Endothelial cell of umbilical vein (primary cell): ENCODE results near the gene ZNF628. TPM values are rescaled to one million over a fixed set of nuclear protein-coding genes. Genes with fewer than 3 reads are reported as not detected.

Experiments used
- BruUV-seq: library from RNA; stranded (reverse); fragments of 400-500 nt; replicated peaks from 2 replicates; lab custom pipeline; 2021; lab: Mats Ljungman, UMichigan
- CTCF ChIA-PET: fragments of 300-600, 350-600 bp; sonication (Branson Sonifier 250); formaldehyde crosslinking; loops from one replicate; lab custom pipeline; 2021; ENCODE audit warnings: antibody characterized with exemption, inconsistent platforms; lab: Charles Lee
- POLR2A ChIA-PET: fragments of 300-600, 350-600 bp; sonication (Branson Sonifier 250); formaldehyde crosslinking; loops from one replicate; lab custom pipeline; 2021; ENCODE audit warnings: antibody characterized with exemption, inconsistent platforms; lab: Charles Lee
- DNase-seq: peaks from one replicate; pipeline ENCODE4 v3.0.0-alpha.2; 2011; ENCODE audit warnings: low read depth, low spot score
- FAIRE-seq: peaks from 2 replicates; lab custom pipeline; 2011; peaks lifted over from hg19 to GRCh38; lab: Jason Lieb, UNC
- H2AFZ ChIP-seq: 2 replicates; pipeline ENCODE4 v1.6.0; 2012; ENCODE audit warnings: low read depth, low read length, control low read depth, inconsistent platforms
- H3K27ac ChIP-seq: 2 replicates; pipeline ENCODE4 v1.5.1; 2011; ENCODE audit warnings: low read depth, mild to moderate bottlenecking, control low read depth, low read length, moderate library complexity; ENCODE audit not compliant: insufficient read depth
- H3K27me3 ChIP-seq, 2 experiments: 2 replicates each; pipeline versions ENCODE4 v1.6.0 to v1.6.1; 2011; ENCODE audit warnings: low read length in 2 of 2, mixed read lengths in 1 of 2; ENCODE audit not compliant: control insufficient read depth in 2 of 2, insufficient read depth in 2 of 2
- H3K36me3 ChIP-seq, 2 experiments: 2 replicates in 1 of 2; 3 replicates in 1 of 2; pipeline ENCODE4 v1.5.1; 2011; ENCODE audit warnings: low read length in 2 of 2, mild to moderate bottlenecking in 1 of 2, moderate library complexity in 1 of 2; ENCODE audit not compliant: control insufficient read depth in 2 of 2, insufficient read depth in 2 of 2; ENCODE audit errors: extremely low read depth in 1 of 2
- H3K4me1 ChIP-seq: 3 replicates; pipeline ENCODE4 v1.5.1; 2011; ENCODE audit warnings: mild to moderate bottlenecking, low read length; ENCODE audit not compliant: control insufficient read depth, insufficient read depth; ENCODE audit errors: extremely low read depth
- H3K4me2 ChIP-seq: 2 replicates; pipeline ENCODE4 v1.6.1; 2011; ENCODE audit warnings: low read length, control low read depth, mixed read lengths; ENCODE audit not compliant: insufficient read depth
- H3K4me3 ChIP-seq, 3 experiments: fragments of 200-600 bp in 1 of 3; sonication (generic), shearing (Covaris generic) in 1 of 3; replicated peaks in 1 of 3; 2 replicates each; pipeline ENCODE4 v1.5.1; 2011 to 2016; ENCODE audit warnings: control low read depth in 3 of 3, low read length in 3 of 3, mild to moderate bottlenecking in 2 of 3, inconsistent platforms in 1 of 3, low read depth in 1 of 3, moderate library complexity in 1 of 3; ENCODE audit not compliant: insufficient read depth in 1 of 3
- H3K79me2 ChIP-seq: 2 replicates; pipeline ENCODE4 v1.6.0; 2012; ENCODE audit warnings: low read length, inconsistent platforms; ENCODE audit not compliant: control insufficient read depth, insufficient read depth
- H3K9ac ChIP-seq: replicated peaks from 2 replicates; pipeline ENCODE3; 2011; ENCODE audit warnings: low read length, control low read depth; ENCODE audit not compliant: insufficient read depth; ENCODE audit errors: extremely low read depth
- H3K9me1 ChIP-seq: replicated peaks from 3 replicates; pipeline ENCODE4 v1.6.0; 2011; ENCODE audit warnings: mild to moderate bottlenecking, low read length; ENCODE audit not compliant: control insufficient read depth, insufficient read depth; ENCODE audit errors: extremely low read depth
- H3K9me3 ChIP-seq: replicated peaks from 2 replicates; pipeline ENCODE4 v1.5.1; 2012; ENCODE audit warnings: low read length, inconsistent platforms; ENCODE audit not compliant: control insufficient read depth, insufficient read depth
- H4K20me1 ChIP-seq: replicated peaks from 2 replicates; pipeline ENCODE3; 2011; ENCODE audit warnings: mild to moderate bottlenecking, low read length; ENCODE audit not compliant: control insufficient read depth, insufficient read depth; ENCODE audit errors: extremely low read depth
- CTCF ChIP-seq, 2 donors: IDR thresholded peaks; 1 replicate in 1 of 2; 2 replicates in 1 of 2; pipeline ENCODE4 v1.5.1; 2011; ENCODE audit warnings: low read length in 2 of 2, mild to moderate bottlenecking in 2 of 2, moderate library complexity in 2 of 2, control low read depth in 1 of 2, inconsistent platforms in 1 of 2, low read depth in 1 of 2; ENCODE audit not compliant: insufficient read depth in 1 of 2; ENCODE audit errors: extremely low read depth in 1 of 2
- EZH2 ChIP-seq: IDR thresholded peaks from 2 replicates; pipeline ENCODE4 v1.6.1; 2012; ENCODE audit warnings: borderline replicate concordance, low read depth, mild to moderate bottlenecking, moderate library complexity, low read length, inconsistent platforms; ENCODE audit not compliant: severe bottlenecking
- FOS ChIP-seq: IDR thresholded peaks from 2 replicates; pipeline ENCODE4 v1.6.1; 2011; ENCODE audit warnings: mild to moderate bottlenecking, low read length, moderate library complexity, borderline replicate concordance; ENCODE audit not compliant: insufficient read depth
- GATA2 ChIP-seq: IDR thresholded peaks from 2 replicates; pipeline ENCODE4 v1.7.0; 2011; ENCODE audit warnings: low read depth, mild to moderate bottlenecking, moderate library complexity, mixed read lengths, low read length; ENCODE audit not compliant: insufficient read length, insufficient read depth
- JUN ChIP-seq: IDR thresholded peaks from 2 replicates; pipeline ENCODE4 v1.6.1; 2011; ENCODE audit warnings: borderline replicate concordance, low read depth; ENCODE audit not compliant: insufficient read length, insufficient read depth
- MAX ChIP-seq: IDR thresholded peaks from 2 replicates; pipeline ENCODE4 v1.6.1; 2011; ENCODE audit not compliant: insufficient read depth, insufficient read length
- MYC ChIP-seq: IDR thresholded peaks from one replicate; pipeline ENCODE4 v1.6.1; 2011; ENCODE audit warnings: mild to moderate bottlenecking, low read depth, low read length
- POLR2A ChIP-seq: IDR thresholded peaks from 2 replicates; pipeline ENCODE4 v1.6.1; 2012; ENCODE audit warnings: low read depth, mild to moderate bottlenecking, control low read depth, low read length
- POLR2AphosphoS5 ChIP-seq: IDR thresholded peaks from 2 replicates; pipeline ENCODE4 v1.6.1; 2012; ENCODE audit warnings: low read depth, mild to moderate bottlenecking, control low read depth, low read length, moderate library complexity; ENCODE audit not compliant: insufficient read depth
- dilution Hi-C: fragments of 300-500 bp; cut with MboI; formaldehyde crosslinking; loops from one replicate; pipeline ENCODE4 v1.15.0; 2019; ENCODE audit warnings: low sequenced_read_pairs; ENCODE audit not compliant: extremely low pct_ligation_motif_present
- intact Hi-C: fragments of 100-400 bp; cut with micrococcal nuclease; formaldehyde crosslinking; loops from one replicate; pipeline ENCODE4 v1.10.0; 2022
- polyA plus RNA-seq, 4 experiments: library from polyadenylated mRNA; depleted of rRNA in 3 of 4; stranded (reverse) in 3 of 4; unstranded in 1 of 4; fragments of >200 nt; gene quantifications; 2 replicates each; pipeline versions ENCODE4 v1.2.1 to v1.2.3, GENCODE V29; 2011 to 2012; ENCODE audit warnings: missing spikeins in 1 of 4
- total RNA-seq: library from RNA; stranded (reverse); gene quantifications from 2 replicates; pipeline ENCODE4 v1.2.3, GENCODE V29; 2021

The ZNF628 gene
- total and polyA plus RNA-seq, 2 donors (not counting 3 experiments of a cell fraction or from before 2014, with no cell fraction given), result 2.0 to 10.4 TPM

- H3K4me1 ChIP-seq, result no peaks in the 10 kb centered on the region
- TF ChIP-seq POLR2A, result no peak
- no peak for TF ChIP-seq JUN
- no peak for TF ChIP-seq CTCF (IDR thresholded peaks at IDR 0.05; ENCODE audit: extremely low read depth in 1 of 2, insufficient read depth in 1 of 2, low read depth in 1 of 2, low read length in 2 of 2)
- TF ChIP-seq POLR2AphosphoS5, result no peak
- no peak for TF ChIP-seq GATA2
- no peak for TF ChIP-seq EZH2
- no peak for TF ChIP-seq FOS
- TF ChIP-seq MAX, result no peak
- TF ChIP-seq MYC, result no peak
- no peak overlapping the region for H3K4me3 ChIP-seq
- H3K36me3 ChIP-seq, result no peaks in the 10 kb centered on the region
- intact Hi-C loops (no loop called here), dilution Hi-C loops (no loop called here)
- ChIA-PET CTCF (interaction anchor here (0.6 to 5.5 kb wide), 3 partner anchors 10 to 89 kb away, joined by 3 to 38 read pairs (median 17); no protein-coding TSS in a partner anchor), POLR2A (interaction anchor here (0.5 to 0.6 kb wide), 2 partner anchors 13 to 182 kb away, joined by 3 to 7 read pairs; no protein-coding TSS in a partner anchor)
- no peaks in the 10 kb centered on the region for H4K20me1 ChIP-seq
- FAIRE-seq, result no peak
- no peaks in the 10 kb centered on the region for H3K9me3 ChIP-seq
- H3K9me1 ChIP-seq, result no peaks in the 10 kb centered on the region
- no peak overlapping the region for H3K9ac ChIP-seq
- H3K27ac ChIP-seq, result no peak overlapping the region
- DNase-seq, result no peak
- peak overlapping the region; percentile 40 for H2AFZ ChIP-seq
- no peaks in the 10 kb centered on the region for H3K79me2 ChIP-seq
- no peaks in the 10 kb centered on the region for H3K27me3 ChIP-seq
- no peak overlapping the region for H3K4me2 ChIP-seq
- BruUV-seq, result no TSS peak
Measured at GRCh38 chr19:55493645-55494171, 17.3 kb downstream of the ZNF628 start.
